Kidney (tissue), 14 donors: Measurements from ENCODE around the gene VCX2. TPM values are rescaled to one million over a fixed set of nuclear protein-coding genes. Genes with fewer than 3 reads are reported as not detected.
"Not testable (repeated sequence)": the region's sequence is repeated elsewhere in the genome, so short reads cannot be mapped to it uniquely, and the experiment has no call there.

Experiments used
- DNase-seq, 5 donors: peaks; one replicate each; pipeline ENCODE4 v3.0.0-alpha.2; 2013 to 2020
- FAIRE-seq: peaks from 2 replicates; lab custom pipeline; 2012; peaks lifted over from hg19 to GRCh38; lab: Jason Lieb, UNC
- H3K27ac ChIP-seq, 2 donors: one replicate each; pipeline ENCODE4 v1.7.0; 2013; ENCODE audit warnings: low read depth in 2 of 2, low read length in 2 of 2, inconsistent platforms in 1 of 2
- H3K27me3 ChIP-seq: one replicate; pipeline ENCODE4 v1.7.1; 2013; ENCODE audit warnings: low read length, inconsistent platforms; ENCODE audit not compliant: control insufficient read depth, insufficient read depth
- H3K36me3 ChIP-seq, 3 donors: one replicate each; pipeline versions ENCODE4 v1.7.0 to v1.7.1; 2013; ENCODE audit warnings: low read length in 3 of 3, control low read depth in 1 of 3, inconsistent platforms in 1 of 3; ENCODE audit not compliant: insufficient read depth in 3 of 3, control insufficient read depth in 2 of 3
- H3K4me1 ChIP-seq, 3 donors: one replicate each; pipeline versions ENCODE4 v1.7.0 to v1.7.1; 2013; ENCODE audit warnings: low read length in 3 of 3, inconsistent platforms in 1 of 3, low read depth in 1 of 3; ENCODE audit not compliant: control insufficient read depth in 2 of 3, insufficient read depth in 2 of 3
- H3K4me3 ChIP-seq, 3 donors: one replicate each; pipeline versions ENCODE4 v1.7.0 to v1.8.1; 2013; ENCODE audit warnings: low read length in 3 of 3, control low read depth in 1 of 3, inconsistent platforms in 1 of 3
- H3K9ac ChIP-seq, 3 donors: one replicate each; pipeline versions ENCODE4 v1.7.0 to v1.7.1; 2013; ENCODE audit warnings: low read length in 3 of 3, control low read depth in 1 of 3, inconsistent platforms in 1 of 3
- H3K9me3 ChIP-seq, 3 donors: one replicate each; pipeline versions ENCODE4 v1.7.0 to v1.7.1; 2013; ENCODE audit warnings: low read length in 3 of 3, control low read depth in 1 of 3, inconsistent platforms in 1 of 3; ENCODE audit not compliant: control insufficient read depth in 2 of 3, insufficient read depth in 1 of 3
- intact Hi-C: fragments of 100-400 bp; cut with DNase I; formaldehyde crosslinking; loops from one replicate; pipeline ENCODE4 v1.11.1; 2022
- polyA plus RNA-seq: library from polyadenylated mRNA; stranded (reverse); fragments of 350-450 nt; fragmentation: Illumina TruSeq; extraction: RNeasy Lipid Tissue Mini Kit (QIAGEN cat#74804); gene quantifications from one replicate; pipeline ENCODE4 v1.2.3, GENCODE V29; 2014; ENCODE audit warnings: low read depth, low replicate concordance; ENCODE audit not compliant: insufficient read depth
- total RNA-seq: library from RNA; stranded (reverse); fragmentation: NEBNext Ultra II Directional; extraction: Animal tissue kit (Norgen Biotek cat#: 25700); gene quantifications from one replicate; pipeline ENCODE4 v1.2.1, GENCODE V29; 2021
- TF ChIP-seq, protein P1 (sequence below): IDR thresholded peaks from 3 replicates; pipeline ENCODE4 v1.5.1; 2012; ENCODE audit warnings: mild to moderate bottlenecking, moderate library complexity, borderline replicate concordance; ENCODE audit not compliant: insufficient read depth; ENCODE audit errors: extremely low read depth
- donor health status: control.
- donor health status: control.
- donor health status: control.
- donor health status: control.
- donor health status: control.
- donor health status: DM: yes; HTN: yes; CAD: no.
- donor health status: Normal renal cell carcinoma (clear cell type).

The VCX2 gene
- total and polyA plus RNA-seq, 2 donors from 2014 or later: not detected

DNA sequence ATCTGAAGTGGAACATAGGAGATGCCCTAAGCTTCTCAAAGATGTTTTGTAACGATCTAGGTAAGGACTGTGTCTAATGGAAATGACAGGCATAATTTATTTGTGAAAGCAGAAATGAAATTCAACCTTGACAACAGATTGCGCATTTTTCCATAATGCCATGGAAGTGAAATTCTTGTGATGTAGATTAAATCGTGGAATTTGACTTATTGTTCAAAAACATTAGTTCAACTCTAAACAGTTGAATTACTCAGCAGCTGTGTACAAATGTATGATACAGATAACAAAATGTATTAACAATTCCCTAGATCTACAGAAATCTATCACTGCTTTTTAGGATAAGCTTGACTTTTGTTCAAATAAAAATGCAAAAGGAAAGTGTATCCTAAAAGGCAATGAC is 44.4 kb downstream of the VCX2 start:
- no peaks in the 10 kb centered on the region for H3K4me1 ChIP-seq
- DNase-seq: no peak
- FAIRE-seq: peak; percentile 8
- no peaks in the 10 kb centered on the region for H3K36me3 ChIP-seq
- H3K27me3 ChIP-seq: no peaks in the 10 kb centered on the region
- H3K9me3 ChIP-seq: no peaks in the 10 kb centered on the region
- no peak overlapping the region for H3K4me3 ChIP-seq
- H3K9ac ChIP-seq: no peak overlapping the region
- TF ChIP-seq, protein P1, sequence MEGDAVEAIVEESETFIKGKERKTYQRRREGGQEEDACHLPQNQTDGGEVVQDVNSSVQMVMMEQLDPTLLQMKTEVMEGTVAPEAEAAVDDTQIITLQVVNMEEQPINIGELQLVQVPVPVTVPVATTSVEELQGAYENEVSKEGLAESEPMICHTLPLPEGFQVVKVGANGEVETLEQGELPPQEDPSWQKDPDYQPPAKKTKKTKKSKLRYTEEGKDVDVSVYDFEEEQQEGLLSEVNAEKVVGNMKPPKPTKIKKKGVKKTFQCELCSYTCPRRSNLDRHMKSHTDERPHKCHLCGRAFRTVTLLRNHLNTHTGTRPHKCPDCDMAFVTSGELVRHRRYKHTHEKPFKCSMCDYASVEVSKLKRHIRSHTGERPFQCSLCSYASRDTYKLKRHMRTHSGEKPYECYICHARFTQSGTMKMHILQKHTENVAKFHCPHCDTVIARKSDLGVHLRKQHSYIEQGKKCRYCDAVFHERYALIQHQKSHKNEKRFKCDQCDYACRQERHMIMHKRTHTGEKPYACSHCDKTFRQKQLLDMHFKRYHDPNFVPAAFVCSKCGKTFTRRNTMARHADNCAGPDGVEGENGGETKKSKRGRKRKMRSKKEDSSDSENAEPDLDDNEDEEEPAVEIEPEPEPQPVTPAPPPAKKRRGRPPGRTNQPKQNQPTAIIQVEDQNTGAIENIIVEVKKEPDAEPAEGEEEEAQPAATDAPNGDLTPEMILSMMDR: no peak
- no peak overlapping the region for H3K27ac ChIP-seq
- intact Hi-C loops: no loop called here

DNA sequence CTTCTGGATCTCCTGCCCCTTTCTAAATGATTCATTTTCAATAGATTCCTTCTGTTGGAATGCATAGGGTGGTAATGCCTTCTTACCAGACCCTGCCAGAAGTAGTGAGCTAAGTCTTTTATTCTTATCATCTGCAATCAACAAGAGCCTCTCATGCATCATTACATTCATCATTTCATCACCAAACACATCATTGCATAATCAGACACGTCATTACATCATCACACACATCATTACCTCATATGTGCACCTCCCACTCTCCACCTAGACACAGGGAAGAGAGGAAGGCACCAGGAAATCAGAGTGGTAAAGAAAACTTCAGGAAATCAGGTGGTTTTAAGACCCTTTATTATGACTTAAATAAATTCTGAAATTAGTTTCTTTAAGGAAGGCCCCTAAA is 45.0 kb downstream of the VCX2 start:
- Histone ChIP-seq H3K36me3 (no peaks in the 10 kb centered on the region), H3K27ac (no peak overlapping the region), H3K9me3 (no peaks in the 10 kb centered on the region), H3K4me3 (no peak overlapping the region), H3K27me3 (no peaks in the 10 kb centered on the region), H3K4me1 (no peaks in the 10 kb centered on the region), H3K9ac (no peak overlapping the region)
- TF ChIP-seq, protein P1: no peak
- intact Hi-C loops: no loop called here
- DNase-seq (no peak), FAIRE-seq (no peak)

DNA sequence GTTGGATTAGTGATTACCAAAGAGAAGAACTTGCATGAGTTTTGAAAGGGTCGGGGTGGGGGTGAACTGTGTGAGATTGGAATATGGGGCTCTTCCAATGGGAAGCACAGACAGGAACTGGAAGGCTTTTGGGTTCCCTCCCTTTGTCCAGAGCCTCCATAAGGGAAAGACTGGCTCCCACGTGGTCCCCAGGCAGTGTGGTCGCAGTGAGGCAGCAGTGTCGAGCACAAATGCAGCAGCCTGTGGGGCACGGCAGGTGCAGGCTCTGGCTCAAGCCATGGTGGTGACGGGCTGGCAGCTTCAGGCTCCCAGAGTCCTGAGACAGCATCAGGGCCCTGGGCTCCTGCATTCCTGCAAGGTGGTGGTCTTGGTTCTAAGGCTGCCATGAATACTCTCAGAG is 45.5 kb downstream of the VCX2 start:
- intact Hi-C loops: no loop called here
- Histone ChIP-seq H3K36me3 (no peaks in the 10 kb centered on the region), H3K27ac (no peak overlapping the region), H3K4me1 (no peaks in the 10 kb centered on the region), H3K4me3 (no peak overlapping the region), H3K27me3 (no peaks in the 10 kb centered on the region), H3K9me3 (no peaks in the 10 kb centered on the region), H3K9ac (no peak overlapping the region)
- FAIRE-seq: no peak
- TF ChIP-seq, protein P1: no peak
- DNase-seq: no peak

DNA sequence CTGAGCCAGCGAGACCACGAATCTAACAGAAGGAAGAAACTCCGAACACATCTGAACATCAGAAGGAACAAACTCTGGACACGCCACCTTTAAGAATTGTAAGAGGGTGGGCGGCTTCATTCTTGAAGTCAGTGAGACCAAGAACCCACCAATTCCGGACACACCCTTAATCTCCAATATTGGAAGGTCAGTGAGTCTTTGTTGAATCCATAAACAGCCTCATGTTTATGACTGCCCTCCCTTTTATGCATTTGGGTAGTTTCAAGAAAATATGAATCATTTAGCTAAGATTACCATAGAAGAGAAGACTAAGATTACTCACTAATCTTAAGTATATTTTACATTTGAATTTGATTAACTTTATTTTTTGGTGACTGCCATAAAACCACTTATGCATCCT is 48.5 kb downstream of the VCX2 start:
- intact Hi-C loops: no loop called here
- Histone ChIP-seq H3K27ac (no peak overlapping the region), H3K36me3 (no peaks in the 10 kb centered on the region), H3K4me1 (no peaks in the 10 kb centered on the region), H3K4me3 (no peak overlapping the region), H3K27me3 (no peaks in the 10 kb centered on the region), H3K9ac (no peak overlapping the region), H3K9me3 (peaks cover 0 to 6% (median 0%) of the 10 kb centered on the region in 3 donors)
- no peak for FAIRE-seq
- no peak for DNase-seq
- TF ChIP-seq, protein P1: no peak

DNA sequence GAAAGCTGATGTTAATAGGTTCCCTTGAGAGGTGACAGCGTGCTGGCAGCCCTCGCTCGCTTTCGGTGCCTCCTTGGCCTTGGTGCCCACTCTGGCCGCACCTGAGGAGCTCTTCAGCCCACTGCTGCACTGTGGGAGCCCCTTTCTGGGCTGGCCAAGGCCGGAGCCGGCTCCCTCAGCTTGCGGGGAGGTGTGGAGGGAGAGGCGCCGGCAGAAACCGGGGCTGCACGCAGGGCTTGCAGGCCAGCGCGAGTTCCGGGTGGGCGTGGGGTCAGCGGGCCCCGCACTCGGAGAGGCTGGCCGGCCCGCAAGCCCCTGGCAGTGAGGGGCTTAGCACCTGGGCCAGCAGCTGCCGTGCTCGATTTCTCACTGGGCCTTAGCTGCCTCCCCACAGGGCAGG is 49.7 kb downstream of the VCX2 start:
- H3K9ac ChIP-seq, H3K27ac ChIP-seq, H3K9me3 ChIP-seq, H3K4me3 ChIP-seq, H3K27me3 ChIP-seq, H3K36me3 ChIP-seq, H3K4me1 ChIP-seq, DNase-seq, intact Hi-C loops, FAIRE-seq: not testable (repeated sequence)
